Peyer's patch (tissue), 4 donors: Measurements from ENCODE around the gene ADAMTS2.

ENCODE experiments used
- POLR2A ChIP-seq, 2 donors: fragments of 450-650 bp; IDR thresholded peaks; one replicate each; pipeline ENCODE4 v1.5.1; 2017; ENCODE audit warnings: antibody characterized with exemption in 2 of 2, mild to moderate bottlenecking in 2 of 2, moderate library complexity in 2 of 2
- TF ChIP-seq, protein P1 (sequence below), 6 experiments: fragments of 450-650 bp in 4 of 6; fragments of 200-600 bp in 2 of 6; sonication (generic) in 1 of 6; IDR thresholded peaks; one replicate each; pipeline ENCODE4 v1.5.1; 2017 to 2019; ENCODE audit warnings: antibody characterized with exemption in 6 of 6, mild to moderate bottlenecking in 3 of 6, moderate library complexity in 1 of 6

DNA sequence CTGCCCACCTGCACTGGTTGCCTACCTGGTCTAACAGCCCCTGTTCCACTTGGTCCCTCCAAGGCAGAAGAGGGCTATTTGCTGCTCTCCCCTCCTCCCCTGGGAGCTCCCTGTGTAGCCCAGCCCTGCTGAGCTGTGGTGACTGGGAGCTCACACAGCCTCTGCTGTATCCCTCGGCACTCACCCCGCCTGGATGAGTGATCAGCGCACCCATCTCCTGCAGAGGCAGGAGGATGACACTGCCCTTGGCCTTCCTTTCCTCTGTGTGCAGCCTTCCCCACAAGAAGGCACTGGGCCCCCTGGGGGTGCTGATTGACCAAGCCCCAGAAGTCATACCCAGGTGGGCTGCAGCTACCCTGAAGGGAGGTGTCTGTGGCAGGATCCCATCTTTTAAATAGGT is 134.2 kb downstream of the ADAMTS2 start:
- TF ChIP-seq, protein P1, sequence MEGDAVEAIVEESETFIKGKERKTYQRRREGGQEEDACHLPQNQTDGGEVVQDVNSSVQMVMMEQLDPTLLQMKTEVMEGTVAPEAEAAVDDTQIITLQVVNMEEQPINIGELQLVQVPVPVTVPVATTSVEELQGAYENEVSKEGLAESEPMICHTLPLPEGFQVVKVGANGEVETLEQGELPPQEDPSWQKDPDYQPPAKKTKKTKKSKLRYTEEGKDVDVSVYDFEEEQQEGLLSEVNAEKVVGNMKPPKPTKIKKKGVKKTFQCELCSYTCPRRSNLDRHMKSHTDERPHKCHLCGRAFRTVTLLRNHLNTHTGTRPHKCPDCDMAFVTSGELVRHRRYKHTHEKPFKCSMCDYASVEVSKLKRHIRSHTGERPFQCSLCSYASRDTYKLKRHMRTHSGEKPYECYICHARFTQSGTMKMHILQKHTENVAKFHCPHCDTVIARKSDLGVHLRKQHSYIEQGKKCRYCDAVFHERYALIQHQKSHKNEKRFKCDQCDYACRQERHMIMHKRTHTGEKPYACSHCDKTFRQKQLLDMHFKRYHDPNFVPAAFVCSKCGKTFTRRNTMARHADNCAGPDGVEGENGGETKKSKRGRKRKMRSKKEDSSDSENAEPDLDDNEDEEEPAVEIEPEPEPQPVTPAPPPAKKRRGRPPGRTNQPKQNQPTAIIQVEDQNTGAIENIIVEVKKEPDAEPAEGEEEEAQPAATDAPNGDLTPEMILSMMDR (IDR thresholded peaks at IDR 0.05), result no peak
- TF ChIP-seq POLR2A (IDR thresholded peaks at IDR 0.05), result no peak
